H1 (cell line): Measurements from ENCODE around the gene CYP46A1. TPM values are rescaled to one million over a fixed set of nuclear protein-coding genes. Genes with fewer than 3 reads are reported as not detected.

Experiments
- CTCF ChIA-PET: fragments of 300-600 bp; sonication (Branson Sonifier 250); formaldehyde crosslinking; loops from one replicate; lab custom pipeline; 2021; ENCODE audit not compliant: partially characterized antibody; lab: Charles Lee
- POLR2A ChIA-PET: fragments of 300-600 bp; sonication (Branson Sonifier 250); formaldehyde crosslinking; loops from one replicate; lab custom pipeline; 2021; ENCODE audit warnings: inconsistent platforms; ENCODE audit not compliant: partially characterized antibody; lab: Charles Lee
- DNase-seq, 2 experiments: peaks; one replicate each; pipeline versions ENCODE4 v3.0.0 to v3.0.0-alpha.2; 2010 to 2022; ENCODE audit warnings: low spot score in 2 of 2, low read depth in 1 of 2, mixed read lengths in 1 of 2
- FAIRE-seq: peaks from 2 replicates; lab custom pipeline; 2011; peaks lifted over from hg19 to GRCh38; lab: Jason Lieb, UNC
- H2AFZ ChIP-seq: 2 replicates; pipeline ENCODE4 v1.8.1; 2012; ENCODE audit warnings: low read length, inconsistent platforms
- H2AK5ac ChIP-seq: 2 replicates; pipeline ENCODE4 v1.6.1; 2013; ENCODE audit warnings: low read depth, low read length
- H2BK120ac ChIP-seq: replicated peaks from 2 replicates; pipeline ENCODE3; 2013; ENCODE audit warnings: low read depth, low read length, inconsistent platforms
- H2BK12ac ChIP-seq: 2 replicates; pipeline ENCODE4 v1.6.1; 2013; ENCODE audit warnings: low read depth, low read length
- H2BK15ac ChIP-seq: 2 replicates; pipeline ENCODE4 v1.6.1; 2013; ENCODE audit warnings: low read length
- H2BK20ac ChIP-seq: 2 replicates; pipeline ENCODE4 v1.6.1; 2013; ENCODE audit warnings: low read length
- H2BK5ac ChIP-seq: 2 replicates; pipeline ENCODE4 v1.6.1; 2013; ENCODE audit warnings: low read depth, low read length
- H3K14ac ChIP-seq: 2 replicates; pipeline ENCODE4 v1.6.1; 2013; ENCODE audit warnings: inconsistent platforms; ENCODE audit not compliant: insufficient read length
- H3K18ac ChIP-seq: 2 replicates; pipeline ENCODE4 v1.6.1; 2013; ENCODE audit warnings: low read length; ENCODE audit errors: extremely low read depth
- H3K23ac ChIP-seq: 2 replicates; pipeline ENCODE4 v1.6.1; 2013; ENCODE audit warnings: inconsistent platforms; ENCODE audit not compliant: insufficient read length
- H3K23me2 ChIP-seq: 2 replicates; pipeline ENCODE4 v1.6.1; 2013; ENCODE audit warnings: low read depth, low read length
- H3K27ac ChIP-seq: 2 replicates; pipeline ENCODE4 v1.6.1; 2011; ENCODE audit warnings: low read depth, low read length, inconsistent platforms
- H3K27me3 ChIP-seq, 4 experiments: replicated peaks in 1 of 4; 1 replicate in 1 of 4; 2 replicates in 3 of 4; pipeline versions ENCODE4 v1.6.1 to v1.8.1; 2011 to 2013; ENCODE audit warnings: low read length in 3 of 4, mild to moderate bottlenecking in 3 of 4, inconsistent platforms in 2 of 4, mixed read lengths in 2 of 4, moderate library complexity in 1 of 4; ENCODE audit not compliant: control insufficient read depth in 3 of 4, insufficient read depth in 3 of 4; ENCODE audit errors: extremely low read depth in 1 of 4
- H3K36me3 ChIP-seq, 4 experiments: 2 replicates each; pipeline versions ENCODE4 v1.6.1 to v1.8.1; 2011 to 2013; ENCODE audit warnings: mild to moderate bottlenecking in 4 of 4, low read length in 3 of 4, moderate library complexity in 2 of 4, control low read depth in 1 of 4, inconsistent platforms in 1 of 4; ENCODE audit not compliant: insufficient read depth in 4 of 4, control insufficient read depth in 2 of 4
- H3K4ac ChIP-seq: replicated peaks from 2 replicates; pipeline ENCODE3; 2013; ENCODE audit warnings: low read length, low read depth, mixed read lengths, inconsistent platforms; ENCODE audit not compliant: insufficient read length
- H3K4me1 ChIP-seq, 4 experiments: replicated peaks in 1 of 4; 1 replicate in 1 of 4; 2 replicates in 3 of 4; pipeline versions ENCODE4 v1.6.1 to v1.8.1; 2011 to 2013; ENCODE audit warnings: low read length in 3 of 4, inconsistent platforms in 2 of 4, mixed read lengths in 1 of 4; ENCODE audit not compliant: insufficient read depth in 4 of 4, control insufficient read depth in 3 of 4
- H3K4me2 ChIP-seq, 2 experiments: 2 replicates each; pipeline versions ENCODE4 v1.6.1 to v1.8.1; 2011 to 2013; ENCODE audit warnings: low read depth in 2 of 2, low read length in 2 of 2, control low read depth in 1 of 2, inconsistent platforms in 1 of 2, mild to moderate bottlenecking in 1 of 2; ENCODE audit not compliant: insufficient read depth in 1 of 2
- H3K4me3 ChIP-seq, 4 experiments: fragments of 200-600, 300-600 bp in 1 of 4; sonication (generic), shearing (Covaris generic), sonication (Bioruptor Twin) in 1 of 4; 2 replicates each; pipeline versions ENCODE4 v1.5.1 to v1.8.1; 2011 to 2016; ENCODE audit warnings: low read length in 4 of 4, low read depth in 3 of 4, control low read depth in 2 of 4, inconsistent platforms in 2 of 4, mild to moderate bottlenecking in 2 of 4, mixed read lengths in 1 of 4, moderate library complexity in 1 of 4; ENCODE audit not compliant: insufficient read depth in 2 of 4; ENCODE audit errors: extremely low read depth in 1 of 4
- H3K56ac ChIP-seq: replicated peaks from 2 replicates; pipeline ENCODE3; 2013; ENCODE audit warnings: low read depth, mild to moderate bottlenecking, mixed read lengths, low read length, inconsistent platforms; ENCODE audit not compliant: insufficient read length
- H3K79me1 ChIP-seq: 2 replicates; pipeline ENCODE4 v1.6.1; 2013; ENCODE audit warnings: low read depth, low read length, control low read depth
- H3K79me2 ChIP-seq, 2 experiments: 2 replicates each; pipeline versions ENCODE4 v1.6.1 to v1.8.1; 2012 to 2013; ENCODE audit warnings: low read length in 2 of 2, mild to moderate bottlenecking in 2 of 2, inconsistent platforms in 1 of 2; ENCODE audit not compliant: insufficient read depth in 2 of 2, control insufficient read depth in 1 of 2
- H3K9ac ChIP-seq, 4 experiments: replicated peaks in 1 of 4; 1 replicate in 1 of 4; 2 replicates in 3 of 4; pipeline versions ENCODE4 v1.6.1 to v1.8.1; 2011 to 2013; ENCODE audit warnings: low read depth in 3 of 4, low read length in 3 of 4, control low read depth in 2 of 4, mild to moderate bottlenecking in 2 of 4, moderate library complexity in 2 of 4, inconsistent platforms in 1 of 4; ENCODE audit errors: extremely low read depth in 1 of 4
- H3K9me3 ChIP-seq, 2 experiments: 2 replicates each; pipeline versions ENCODE4 v1.6.1 to v1.8.1; 2012 to 2013; ENCODE audit warnings: mild to moderate bottlenecking in 2 of 2, moderate library complexity in 2 of 2, control low read depth in 1 of 2, inconsistent platforms in 1 of 2, low read depth in 1 of 2, low read length in 1 of 2, mixed read lengths in 1 of 2; ENCODE audit not compliant: insufficient read depth in 2 of 2
- H4K20me1 ChIP-seq, 2 experiments: replicated peaks in 1 of 2; 2 replicates each; pipeline versions ENCODE3 to v1.8.1; 2011 to 2013; ENCODE audit warnings: inconsistent platforms in 2 of 2, low read length in 2 of 2, mild to moderate bottlenecking in 1 of 2; ENCODE audit not compliant: insufficient read depth in 2 of 2, control insufficient read depth in 1 of 2
- H4K5ac ChIP-seq: 2 replicates; pipeline ENCODE4 v1.6.1; 2013; ENCODE audit warnings: low read length, low read depth, mixed read lengths, inconsistent platforms; ENCODE audit not compliant: insufficient read length
- H4K8ac ChIP-seq: 2 replicates; pipeline ENCODE4 v1.8.0; 2013; ENCODE audit warnings: mild to moderate bottlenecking, moderate library complexity, low read length, inconsistent platforms; ENCODE audit not compliant: insufficient read depth; ENCODE audit errors: extremely low read depth
- H4K91ac ChIP-seq: replicated peaks from 2 replicates; pipeline ENCODE3; 2013; ENCODE audit warnings: low read length, mixed read lengths, inconsistent platforms; ENCODE audit not compliant: insufficient read length
- CHD2 ChIP-seq: IDR thresholded peaks from 2 replicates; pipeline ENCODE4 v1.6.1; 2012; ENCODE audit warnings: low read length, improper control_type of control experiment
- JUN ChIP-seq: IDR thresholded peaks from 2 replicates; pipeline ENCODE4 v1.6.1; 2011; ENCODE audit warnings: low read depth, mild to moderate bottlenecking, improper control_type of control experiment, low read length
- RAD21 ChIP-seq, 2 experiments: IDR thresholded peaks in 1 of 2; conservative IDR thresholded peaks in 1 of 2; 2 replicates each; pipeline ENCODE4 v1.6.1; 2011; ENCODE audit warnings: low read depth in 2 of 2, low read length in 2 of 2, improper control_type of control experiment in 1 of 2, inconsistent platforms in 1 of 2, mild to moderate bottlenecking in 1 of 2, moderate library complexity in 1 of 2
- TAF1 ChIP-seq: IDR thresholded peaks from 2 replicates; pipeline ENCODE4 v1.6.1; 2011; ENCODE audit warnings: mild to moderate bottlenecking, low read depth, low read length
- TCF12 ChIP-seq: IDR thresholded peaks from 2 replicates; pipeline ENCODE4 v1.6.1; 2011; ENCODE audit warnings: low read depth, mild to moderate bottlenecking, low read length
- YY1 ChIP-seq: IDR thresholded peaks from 2 replicates; pipeline ENCODE4 v1.6.1; 2011; ENCODE audit warnings: low read depth, mild to moderate bottlenecking, low read length
- WGBS, 2 experiments: shearing (Covaris generic) in 1 of 2; methylation state at CpG; one replicate each; pipeline versions ENCODE4 v1.1.6 to v1.1.7; 2013 to 2015; ENCODE audit warnings: low lambda C conversion rate in 2 of 2, mixed read lengths in 2 of 2, inconsistent platforms in 1 of 2, low coverage in 1 of 2, missing lambda C conversion rate in 1 of 2; ENCODE audit not compliant: insufficient replicate concordance in 2 of 2, insufficient coverage in 1 of 2, insufficient read length in 1 of 2; ENCODE audit errors: extremely low coverage in 1 of 2, missing lambda C conversion rate in 1 of 2; 5-methylcytosine and 5-hydroxymethylcytosine counted together
- polyA plus RNA-seq, 7 experiments: library from polyadenylated mRNA; depleted of rRNA in 3 of 7; stranded (reverse) in 5 of 7; unstranded in 2 of 7; fragments of >200 nt in 5 of 7; fragments of 200-250 nt in 2 of 7; gene quantifications; 1 replicate in 5 of 7; 2 replicates in 1 of 7; 4 replicates in 1 of 7; pipeline versions ENCODE4 v1.2.1 to v1.2.3, GENCODE V29; 2011 to 2013; ENCODE audit warnings: missing spikeins in 2 of 7, mixed read lengths in 2 of 7
- total RNA-seq: library from RNA; stranded (reverse); fragmentation: NEBNext Ultra II Directional; extraction: Animal tissue kit (Norgen Biotek cat#: 25700); gene quantifications from 2 replicates; pipeline ENCODE4 v1.2.1, GENCODE V29; 2021
- TF ChIP-seq, protein P1 (sequence below), 3 experiments: IDR thresholded peaks; 1 replicate in 2 of 3; 2 replicates in 1 of 3; pipeline versions ENCODE4 v1.5.1 to v1.6.1; 2011; ENCODE audit warnings: low read length in 3 of 3, mild to moderate bottlenecking in 3 of 3, inconsistent platforms in 2 of 3, low read depth in 1 of 3, moderate library complexity in 1 of 3; ENCODE audit not compliant: insufficient read depth in 1 of 3; ENCODE audit errors: control extremely low read depth in 1 of 3
- TF ChIP-seq, protein P2 (sequence below): IDR thresholded peaks from 2 replicates; pipeline ENCODE4 v1.6.1; 2012; ENCODE audit warnings: inconsistent platforms

CYP46A1 gene
- total and polyA plus RNA-seq, 2 of the 8 experiments (the other 6 are each of a cell fraction or from before 2014, with no cell fraction given), result 0.41 to 1.3 TPM

DNA sequence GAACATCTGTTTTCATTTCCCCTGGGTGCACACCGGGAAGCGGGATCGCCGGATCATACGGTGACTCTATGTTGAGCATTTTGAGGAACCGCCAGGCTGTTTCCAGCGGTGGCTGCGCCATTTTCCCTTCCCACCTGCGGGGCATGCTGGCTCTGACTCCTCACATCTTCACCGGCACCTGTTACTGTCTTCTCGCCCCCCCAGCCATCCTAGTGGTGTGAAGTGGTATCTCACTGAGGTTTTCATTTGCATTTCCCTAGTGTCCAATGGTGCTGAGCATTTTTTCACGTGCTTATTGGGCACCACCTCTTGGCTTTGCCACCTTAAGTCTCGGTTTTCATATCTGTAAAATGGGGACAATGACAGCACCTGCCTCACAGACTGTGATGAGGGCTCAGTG, 65.0 kb downstream of the CYP46A1 start:
- no peak overlapping the region for H2BK20ac ChIP-seq
- no peak for FAIRE-seq
- no peak overlapping the region for H3K56ac ChIP-seq
- H3K18ac ChIP-seq, result no peak overlapping the region
- H2BK12ac ChIP-seq, result no peak overlapping the region
- no peaks in the 10 kb centered on the region for H3K79me2 ChIP-seq
- H3K23ac ChIP-seq, result no peak overlapping the region
- DNase-seq, result no peak
- H3K9me3 ChIP-seq, result no peaks in the 10 kb centered on the region
- H3K27ac ChIP-seq, result no peak overlapping the region
- H2BK120ac ChIP-seq, result no peak overlapping the region
- no peak overlapping the region for H3K4me3 ChIP-seq
- H2BK5ac ChIP-seq, result no peak overlapping the region
- H3K14ac ChIP-seq, result no peak overlapping the region
- no peak overlapping the region for H3K4me2 ChIP-seq
- no peak overlapping the region for H2AK5ac ChIP-seq
- no peaks in the 10 kb centered on the region for H3K36me3 ChIP-seq
- H3K9ac ChIP-seq, result no peak overlapping the region
- no peak overlapping the region for H2AFZ ChIP-seq
- no peaks in the 10 kb centered on the region for H3K23me2 ChIP-seq
- TF ChIP-seq TCF12 (0 out of 2 replicates have a peak, but pooled peaks have one; percentile 40), TAF1 (no peak), CHD2 (0 out of 2 replicates have a peak, but pooled peaks have one; percentile 28), RAD21 (IDR thresholded peaks at IDR 0.05 in 1 of 2, conservative IDR thresholded peaks at IDR 0.05 in 1 of 2; ENCODE audit: low read depth in 2 of 2, low read length in 2 of 2) (peak; percentile 11 to 32; a peak in 2 of 4 replicates), JUN (no peak), YY1 (no peak)
- TF ChIP-seq, protein P1, sequence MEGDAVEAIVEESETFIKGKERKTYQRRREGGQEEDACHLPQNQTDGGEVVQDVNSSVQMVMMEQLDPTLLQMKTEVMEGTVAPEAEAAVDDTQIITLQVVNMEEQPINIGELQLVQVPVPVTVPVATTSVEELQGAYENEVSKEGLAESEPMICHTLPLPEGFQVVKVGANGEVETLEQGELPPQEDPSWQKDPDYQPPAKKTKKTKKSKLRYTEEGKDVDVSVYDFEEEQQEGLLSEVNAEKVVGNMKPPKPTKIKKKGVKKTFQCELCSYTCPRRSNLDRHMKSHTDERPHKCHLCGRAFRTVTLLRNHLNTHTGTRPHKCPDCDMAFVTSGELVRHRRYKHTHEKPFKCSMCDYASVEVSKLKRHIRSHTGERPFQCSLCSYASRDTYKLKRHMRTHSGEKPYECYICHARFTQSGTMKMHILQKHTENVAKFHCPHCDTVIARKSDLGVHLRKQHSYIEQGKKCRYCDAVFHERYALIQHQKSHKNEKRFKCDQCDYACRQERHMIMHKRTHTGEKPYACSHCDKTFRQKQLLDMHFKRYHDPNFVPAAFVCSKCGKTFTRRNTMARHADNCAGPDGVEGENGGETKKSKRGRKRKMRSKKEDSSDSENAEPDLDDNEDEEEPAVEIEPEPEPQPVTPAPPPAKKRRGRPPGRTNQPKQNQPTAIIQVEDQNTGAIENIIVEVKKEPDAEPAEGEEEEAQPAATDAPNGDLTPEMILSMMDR (IDR thresholded peaks at IDR 0.05; ENCODE audit: control extremely low read depth in 1 of 3, insufficient read depth in 1 of 3, low read depth in 1 of 3, low read length in 3 of 3), result peak; percentile 39 to 61 (median 48)
- TF ChIP-seq, protein P2, sequence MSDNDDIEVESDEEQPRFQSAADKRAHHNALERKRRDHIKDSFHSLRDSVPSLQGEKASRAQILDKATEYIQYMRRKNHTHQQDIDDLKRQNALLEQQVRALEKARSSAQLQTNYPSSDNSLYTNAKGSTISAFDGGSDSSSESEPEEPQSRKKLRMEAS, result peak; percentile 28; the same call in 1 of the 2 replicates
- H4K8ac ChIP-seq, result no peak overlapping the region
- ChIA-PET POLR2A (no interaction called here), CTCF (interaction anchor here (0.8 to 17.3 kb wide), 13 partner anchors 8 to 142 kb away, joined by 3 to 237 read pairs (median 3); no protein-coding TSS in a partner anchor)
- 78% methylated on average over 13 of the region's 13 CpGs; no CpG with 5 or more reads in 1 of the 2 experiments for WGBS, 2 experiments
- no peaks in the 10 kb centered on the region for H3K79me1 ChIP-seq
- no peak overlapping the region for H4K91ac ChIP-seq
- H4K5ac ChIP-seq, result no peak overlapping the region
- no peaks in the 10 kb centered on the region for H4K20me1 ChIP-seq
- H3K4ac ChIP-seq, result no peak overlapping the region
- H2BK15ac ChIP-seq, result no peak overlapping the region
- peaks cover 3 to 10% (median 6%) of the 10 kb centered on the region in 4 experiments for H3K4me1 ChIP-seq
- H3K27me3 ChIP-seq, result no peaks in the 10 kb centered on the region; a peak in 2 of 7 replicates
